PFSK-1 (cell line): ENCODE results near the gene ART4. TPM values are rescaled to one million over a fixed set of nuclear protein-coding genes. Genes with fewer than 3 reads are reported as not detected.

Experiments
- FOXP2 ChIP-seq: optimal IDR thresholded peaks from 2 replicates; pipeline ENCODE3; 2011; ENCODE audit warnings: borderline replicate concordance, control low read depth, inconsistent platforms; ENCODE audit not compliant: insufficient read depth; ENCODE audit errors: extremely low read length, extremely low read depth
- POLR2AphosphoS5 ChIP-seq: IDR thresholded peaks from 2 replicates; pipeline ENCODE4 v1.6.1; 2012; ENCODE audit warnings: low read depth, mild to moderate bottlenecking, control low read depth, low read length, moderate library complexity
- SIN3A ChIP-seq: IDR thresholded peaks from 2 replicates; pipeline ENCODE4 v1.6.1; 2012; ENCODE audit warnings: mild to moderate bottlenecking, low read length, moderate library complexity, borderline replicate concordance; ENCODE audit not compliant: insufficient read depth
- TAF1 ChIP-seq: IDR thresholded peaks from 2 replicates; pipeline ENCODE4 v1.6.1; 2012; ENCODE audit warnings: low read length, control low read depth, borderline replicate concordance; ENCODE audit not compliant: insufficient read depth
- polyA plus RNA-seq: library from polyadenylated mRNA; unstranded; fragments of >200 nt; gene quantifications from one replicate; pipeline ENCODE4 v1.2.1, GENCODE V29; 2012; ENCODE audit warnings: low read depth, missing spikeins; ENCODE audit not compliant: insufficient read length
- TF ChIP-seq, protein P1 (sequence below), 2 experiments: IDR thresholded peaks; 2 replicates each; pipeline versions ENCODE4 v1.6.1 to v1.8.0; 2011 to 2012; ENCODE audit warnings: low read depth in 2 of 2, low read length in 2 of 2, control low read depth in 1 of 2, inconsistent platforms in 1 of 2, mild to moderate bottlenecking in 1 of 2, moderate library complexity in 1 of 2; ENCODE audit not compliant: insufficient read depth in 1 of 2

Gene ART4, protein sequence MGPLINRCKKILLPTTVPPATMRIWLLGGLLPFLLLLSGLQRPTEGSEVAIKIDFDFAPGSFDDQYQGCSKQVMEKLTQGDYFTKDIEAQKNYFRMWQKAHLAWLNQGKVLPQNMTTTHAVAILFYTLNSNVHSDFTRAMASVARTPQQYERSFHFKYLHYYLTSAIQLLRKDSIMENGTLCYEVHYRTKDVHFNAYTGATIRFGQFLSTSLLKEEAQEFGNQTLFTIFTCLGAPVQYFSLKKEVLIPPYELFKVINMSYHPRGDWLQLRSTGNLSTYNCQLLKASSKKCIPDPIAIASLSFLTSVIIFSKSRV
- polyA plus RNA-seq, result not detected

DNA sequence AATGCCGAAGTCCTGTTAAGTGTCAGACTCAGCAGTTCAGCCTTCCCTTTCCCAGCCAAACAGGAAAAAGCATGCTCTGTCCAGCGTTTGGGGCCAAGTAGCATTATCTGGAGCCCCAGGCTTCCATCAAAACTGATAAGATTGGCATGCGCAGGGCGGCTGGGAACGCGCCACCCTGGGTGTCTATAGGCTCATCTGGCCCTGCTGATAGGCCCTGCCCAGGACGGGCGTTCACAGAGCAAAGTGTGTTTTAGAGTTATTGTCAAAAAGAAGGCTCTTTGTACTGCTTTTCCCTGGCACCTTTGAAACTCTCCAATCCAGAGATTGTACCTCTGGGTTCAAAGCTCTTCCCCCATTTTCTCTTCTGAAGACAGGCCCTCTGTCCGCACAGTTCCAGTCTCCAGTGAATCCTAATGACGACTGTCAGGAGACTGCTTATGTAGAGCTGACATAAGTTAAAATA, at the start of gene ART4:
TSS of gene ART4 (minus strand) at position 102 of the 463 bp plus-strand sequence. CDS start 413 bp downstream, outside the sequence.
- no peak for TF ChIP-seq SIN3A
- TF ChIP-seq, protein P1, sequence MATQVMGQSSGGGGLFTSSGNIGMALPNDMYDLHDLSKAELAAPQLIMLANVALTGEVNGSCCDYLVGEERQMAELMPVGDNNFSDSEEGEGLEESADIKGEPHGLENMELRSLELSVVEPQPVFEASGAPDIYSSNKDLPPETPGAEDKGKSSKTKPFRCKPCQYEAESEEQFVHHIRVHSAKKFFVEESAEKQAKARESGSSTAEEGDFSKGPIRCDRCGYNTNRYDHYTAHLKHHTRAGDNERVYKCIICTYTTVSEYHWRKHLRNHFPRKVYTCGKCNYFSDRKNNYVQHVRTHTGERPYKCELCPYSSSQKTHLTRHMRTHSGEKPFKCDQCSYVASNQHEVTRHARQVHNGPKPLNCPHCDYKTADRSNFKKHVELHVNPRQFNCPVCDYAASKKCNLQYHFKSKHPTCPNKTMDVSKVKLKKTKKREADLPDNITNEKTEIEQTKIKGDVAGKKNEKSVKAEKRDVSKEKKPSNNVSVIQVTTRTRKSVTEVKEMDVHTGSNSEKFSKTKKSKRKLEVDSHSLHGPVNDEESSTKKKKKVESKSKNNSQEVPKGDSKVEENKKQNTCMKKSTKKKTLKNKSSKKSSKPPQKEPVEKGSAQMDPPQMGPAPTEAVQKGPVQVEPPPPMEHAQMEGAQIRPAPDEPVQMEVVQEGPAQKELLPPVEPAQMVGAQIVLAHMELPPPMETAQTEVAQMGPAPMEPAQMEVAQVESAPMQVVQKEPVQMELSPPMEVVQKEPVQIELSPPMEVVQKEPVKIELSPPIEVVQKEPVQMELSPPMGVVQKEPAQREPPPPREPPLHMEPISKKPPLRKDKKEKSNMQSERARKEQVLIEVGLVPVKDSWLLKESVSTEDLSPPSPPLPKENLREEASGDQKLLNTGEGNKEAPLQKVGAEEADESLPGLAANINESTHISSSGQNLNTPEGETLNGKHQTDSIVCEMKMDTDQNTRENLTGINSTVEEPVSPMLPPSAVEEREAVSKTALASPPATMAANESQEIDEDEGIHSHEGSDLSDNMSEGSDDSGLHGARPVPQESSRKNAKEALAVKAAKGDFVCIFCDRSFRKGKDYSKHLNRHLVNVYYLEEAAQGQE (IDR thresholded peaks at IDR 0.05; ENCODE audit: insufficient read depth in 1 of 2, low read depth in 2 of 2, low read length in 2 of 2), result peak; percentile 69 to 90

DNA sequence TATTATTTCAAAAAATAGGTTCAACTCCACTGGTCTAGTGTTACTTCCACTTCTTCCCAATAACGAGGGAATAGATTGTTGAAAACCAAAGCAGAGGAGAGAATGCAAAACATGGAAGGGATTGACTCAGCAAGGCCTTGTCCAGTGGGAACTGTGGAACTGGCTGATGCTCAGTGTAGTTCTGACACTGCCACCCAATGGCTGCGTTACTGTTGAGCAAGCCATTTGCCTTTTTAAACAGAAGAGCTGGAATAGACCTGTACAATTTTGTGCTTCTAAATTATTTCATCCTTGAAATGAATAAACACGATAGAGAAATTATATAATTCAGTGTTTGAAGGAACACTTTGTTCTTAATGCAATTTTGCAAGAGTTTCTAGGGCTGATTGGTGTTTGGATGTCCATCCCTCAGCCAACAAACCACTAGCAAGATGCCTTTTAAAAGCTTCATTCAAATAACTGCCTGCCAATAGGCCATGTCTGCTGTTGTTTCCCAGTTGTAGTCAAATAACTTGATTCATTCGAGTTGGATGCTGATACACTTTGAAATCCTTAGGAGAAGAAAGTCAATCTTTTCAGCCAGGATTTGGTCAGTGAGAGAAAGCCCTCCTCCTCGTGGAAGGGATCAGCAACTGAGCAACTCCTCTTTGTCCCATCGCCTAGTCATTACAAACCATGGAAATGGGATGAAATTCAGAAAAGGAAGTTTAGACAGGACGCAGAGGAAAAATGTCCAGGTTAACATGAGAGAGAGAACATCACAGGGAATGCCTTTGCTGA, 49.6 kb upstream of the ART4 start:
- TF ChIP-seq TAF1 (no peak), POLR2AphosphoS5 (no peak), FOXP2 (no peak), SIN3A (no peak)
- TF ChIP-seq, protein P1 (IDR thresholded peaks at IDR 0.05; ENCODE audit: insufficient read depth in 1 of 2, low read depth in 2 of 2, low read length in 2 of 2), result no peak

DNA sequence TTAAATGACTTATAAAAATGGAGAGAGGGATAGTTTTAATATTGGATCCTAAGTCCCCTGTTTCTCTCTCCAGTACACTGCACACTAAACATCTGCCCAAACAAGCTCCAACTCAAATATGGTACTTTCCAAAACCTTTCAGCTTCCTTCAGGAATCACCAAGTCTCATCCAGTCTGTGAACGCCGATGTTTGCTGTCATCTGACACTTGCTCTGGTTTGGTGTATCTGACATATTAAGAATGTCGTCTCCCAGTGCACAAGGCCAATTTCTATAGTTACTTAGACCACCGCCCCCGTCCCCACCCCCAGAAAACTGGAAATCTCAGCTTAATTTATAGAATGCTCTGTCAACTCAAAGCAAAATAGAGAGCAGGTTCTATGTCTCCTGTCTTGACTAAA, 47.4 kb upstream of the ART4 start:
- TF ChIP-seq POLR2AphosphoS5 (no peak), SIN3A (no peak), FOXP2 (no peak), TAF1 (no peak)
- TF ChIP-seq, protein P1 (IDR thresholded peaks at IDR 0.05; ENCODE audit: insufficient read depth in 1 of 2, low read depth in 2 of 2, low read length in 2 of 2), result no peak

DNA sequence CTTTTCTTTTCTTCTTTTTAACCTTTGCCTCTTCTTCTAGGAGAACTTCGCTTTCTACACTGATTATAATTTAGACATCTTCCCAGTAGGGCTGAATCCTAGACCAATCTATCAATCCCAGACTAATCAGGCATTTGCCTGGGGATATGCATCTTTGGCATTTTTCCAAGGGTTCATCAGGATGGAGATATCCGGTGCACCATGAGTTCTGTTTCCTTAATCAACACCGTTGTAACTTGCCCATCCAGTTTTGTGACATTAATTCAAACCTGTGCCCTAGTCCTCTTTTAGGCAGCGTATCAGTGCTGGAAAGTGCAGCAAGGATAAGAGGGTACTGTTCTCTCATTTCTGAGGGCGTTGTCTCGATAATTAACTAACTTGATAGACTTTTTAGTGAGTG, 42.9 kb upstream of the ART4 start:
- TF ChIP-seq, protein P1 (IDR thresholded peaks at IDR 0.05; ENCODE audit: insufficient read depth in 1 of 2, low read depth in 2 of 2, low read length in 2 of 2), result no peak
- TF ChIP-seq SIN3A, result no peak
- TF ChIP-seq FOXP2, result no peak
- no peak for TF ChIP-seq TAF1
- TF ChIP-seq POLR2AphosphoS5, result no peak
